COLO829 (cell line): ENCODE results near the gene IFNK.
"Not testable (repeated sequence)": the region's sequence is repeated elsewhere in the genome, so short reads cannot be mapped to it uniquely, and the experiment has no call there.

Experiments
- DNase-seq: peaks from one replicate; pipeline ENCODE4 v3.0.0; 2012; ENCODE audit warnings: low spot score

Gene IFNK, protein sequence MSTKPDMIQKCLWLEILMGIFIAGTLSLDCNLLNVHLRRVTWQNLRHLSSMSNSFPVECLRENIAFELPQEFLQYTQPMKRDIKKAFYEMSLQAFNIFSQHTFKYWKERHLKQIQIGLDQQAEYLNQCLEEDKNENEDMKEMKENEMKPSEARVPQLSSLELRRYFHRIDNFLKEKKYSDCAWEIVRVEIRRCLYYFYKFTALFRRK

DNA sequence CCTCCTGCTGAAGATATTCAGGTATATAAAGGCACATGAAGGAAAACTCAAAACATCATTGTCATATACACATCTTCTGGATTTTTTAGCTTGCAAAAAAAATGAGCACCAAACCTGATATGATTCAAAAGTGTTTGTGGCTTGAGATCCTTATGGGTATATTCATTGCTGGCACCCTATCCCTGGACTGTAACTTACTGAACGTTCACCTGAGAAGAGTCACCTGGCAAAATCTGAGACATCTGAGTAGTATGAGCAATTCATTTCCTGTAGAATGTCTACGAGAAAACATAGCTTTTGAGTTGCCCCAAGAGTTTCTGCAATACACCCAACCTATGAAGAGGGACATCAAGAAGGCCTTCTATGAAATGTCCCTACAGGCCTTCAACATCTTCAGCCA, at the start of gene IFNK:
Gene IFNK (plus strand): TSS at position 55 of the 400 bp plus-strand sequence. CDS start 47 bp downstream, at position 102.
- no peak for DNase-seq

DNA sequence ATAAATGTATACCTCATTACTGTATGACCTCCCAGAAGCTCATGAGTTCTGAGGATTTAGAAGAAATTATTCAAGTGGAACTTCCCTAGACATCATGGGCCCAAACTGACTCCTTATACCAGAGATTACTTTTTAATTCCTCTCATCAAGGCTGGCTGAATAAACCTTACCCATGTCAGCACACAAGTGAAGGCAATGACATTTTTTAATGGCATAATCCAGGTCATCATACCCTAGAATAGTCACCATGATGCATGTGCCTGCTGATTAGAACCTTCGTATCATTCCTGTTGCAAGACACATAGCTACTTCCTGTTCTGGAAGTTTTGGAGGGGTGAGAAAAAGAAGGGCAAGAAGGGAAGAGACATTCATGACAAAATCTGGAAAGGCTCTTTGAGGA, 49.8 kb upstream of the IFNK start:
- no peak for DNase-seq

DNA sequence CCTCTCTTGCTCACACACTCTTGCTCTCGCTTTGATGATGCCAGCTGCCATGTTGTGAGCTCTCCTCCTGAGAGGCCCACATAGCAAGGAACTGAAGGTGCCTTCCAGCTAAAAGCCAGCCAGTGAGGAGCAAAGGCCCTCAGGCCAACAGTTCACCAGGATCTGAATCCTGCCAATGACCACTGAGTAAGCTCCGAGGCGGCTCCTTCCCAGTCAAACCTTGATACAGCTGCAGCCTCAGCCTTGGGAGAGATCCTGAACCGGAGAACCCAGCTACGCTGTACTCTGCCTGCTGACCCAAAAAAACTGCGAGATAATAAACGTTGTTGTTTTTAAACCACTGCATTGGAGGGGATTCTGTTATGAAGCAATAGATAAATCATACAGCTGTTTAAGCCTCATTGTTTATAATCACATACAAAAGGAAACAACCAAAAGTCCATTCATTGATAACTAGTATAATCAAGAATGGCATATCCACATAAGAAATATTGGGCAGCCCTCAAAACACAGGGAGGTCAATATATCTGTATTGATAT, 49.0 kb upstream of the IFNK start:
- DNase-seq, result no peak

DNA sequence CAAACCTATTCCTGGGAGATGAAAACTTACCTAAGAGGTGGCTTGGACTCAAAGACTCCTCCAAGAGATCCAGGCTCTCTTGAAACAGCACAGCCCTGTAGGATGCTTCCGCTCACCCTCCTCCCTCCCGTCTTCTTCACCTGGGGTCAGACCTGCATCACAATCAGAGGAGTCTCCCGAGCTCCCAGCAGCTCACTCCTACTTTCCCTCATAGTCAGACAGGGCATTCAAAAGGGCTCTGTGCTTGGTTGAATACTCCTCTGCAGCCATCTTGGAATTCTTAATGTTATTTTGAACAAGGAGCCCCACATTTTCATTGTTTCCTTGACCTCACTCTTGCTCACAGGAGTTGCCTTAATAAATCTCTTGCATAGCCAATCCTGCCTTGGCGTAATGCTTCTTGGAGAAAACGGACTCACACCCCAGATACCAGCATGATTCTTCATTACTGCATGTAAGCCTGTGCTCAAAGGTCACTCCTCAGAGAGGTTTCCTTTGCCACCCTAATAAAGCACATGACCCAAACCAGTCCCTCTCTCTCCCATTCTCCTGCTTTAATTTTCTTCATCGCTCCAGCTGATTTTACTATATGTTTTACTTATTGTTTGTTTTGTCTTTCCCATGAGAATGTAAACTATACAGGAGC, 47.1 kb upstream of the IFNK start:
- no peak for DNase-seq

DNA sequence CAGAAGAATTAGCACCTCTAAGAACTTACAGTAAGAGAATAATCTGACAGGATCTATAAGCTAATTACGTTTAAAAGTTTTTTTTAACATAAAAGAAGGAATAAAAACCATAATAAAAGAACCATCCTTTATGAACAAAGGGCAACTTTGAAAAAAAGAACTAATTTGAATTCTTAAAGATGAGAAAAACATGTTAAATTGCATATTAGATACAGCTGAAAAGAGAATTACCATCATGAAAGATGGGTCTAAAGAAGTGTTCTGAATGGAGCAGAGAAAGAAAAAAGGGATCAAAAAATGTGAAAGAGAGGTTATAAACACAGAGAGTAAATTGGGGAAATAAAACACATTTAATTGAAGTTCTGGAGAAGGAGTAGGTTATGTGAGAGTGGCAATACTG, 45.8 kb upstream of the IFNK start:
- no peak for DNase-seq

DNA sequence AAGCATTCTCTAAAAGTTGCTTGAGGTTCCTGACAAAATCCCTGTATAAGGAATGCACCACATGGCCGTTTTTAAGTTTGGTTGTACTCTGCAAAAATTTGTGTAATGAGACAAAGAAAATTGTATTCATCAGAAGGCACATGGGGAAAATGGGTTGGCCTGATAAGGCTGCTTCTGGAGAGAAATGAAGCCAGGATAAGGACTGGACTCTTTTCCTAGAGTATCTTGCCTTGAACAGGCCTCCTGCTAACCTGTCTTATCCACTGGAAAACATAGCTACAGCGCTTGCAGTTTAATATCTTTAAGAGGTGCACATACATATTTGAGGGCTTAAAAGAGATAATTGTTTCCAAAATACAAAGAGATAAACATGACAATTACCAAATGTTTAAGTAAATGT, 41.4 kb upstream of the IFNK start:
- DNase-seq, result no peak

DNA sequence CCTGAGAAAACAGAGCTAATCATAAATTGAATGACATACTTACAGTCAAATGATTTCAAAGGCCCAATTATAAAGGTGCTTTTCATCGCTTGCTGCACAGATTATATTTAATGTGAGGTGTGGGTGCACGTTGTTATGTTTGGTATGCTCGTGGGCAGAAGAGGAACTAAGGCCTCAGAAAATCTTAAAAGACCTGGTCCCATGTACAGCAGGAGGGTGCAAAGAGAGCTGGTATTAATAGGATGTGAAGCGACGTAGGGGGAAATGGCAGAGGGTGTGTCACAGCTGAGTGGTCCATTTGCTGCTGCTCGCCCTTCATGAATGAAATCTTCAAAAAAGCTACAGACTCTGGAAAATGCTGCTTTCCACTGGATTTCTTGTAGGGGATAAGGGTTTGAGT, 40.5 kb upstream of the IFNK start:
- DNase-seq, result no peak

DNA sequence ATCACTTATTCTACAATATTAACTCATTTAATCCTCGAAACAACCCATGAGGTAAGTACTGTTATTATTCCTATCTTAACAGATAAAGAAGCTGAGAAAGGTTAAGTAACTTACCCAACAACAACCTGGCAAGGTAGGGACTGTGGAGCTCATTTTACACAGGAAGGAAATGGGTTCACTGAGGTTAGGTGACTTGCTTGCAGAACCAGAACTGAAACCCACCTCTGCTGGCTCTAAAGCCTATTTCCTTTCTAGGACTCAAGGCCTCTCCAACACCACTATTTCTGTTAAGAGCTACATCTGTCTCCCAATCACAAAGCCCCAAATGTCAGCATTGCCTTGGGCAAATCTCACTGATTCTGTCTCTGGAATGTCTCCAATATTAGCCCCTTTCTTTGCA, 38.9 kb upstream of the IFNK start:
- no peak for DNase-seq

DNA sequence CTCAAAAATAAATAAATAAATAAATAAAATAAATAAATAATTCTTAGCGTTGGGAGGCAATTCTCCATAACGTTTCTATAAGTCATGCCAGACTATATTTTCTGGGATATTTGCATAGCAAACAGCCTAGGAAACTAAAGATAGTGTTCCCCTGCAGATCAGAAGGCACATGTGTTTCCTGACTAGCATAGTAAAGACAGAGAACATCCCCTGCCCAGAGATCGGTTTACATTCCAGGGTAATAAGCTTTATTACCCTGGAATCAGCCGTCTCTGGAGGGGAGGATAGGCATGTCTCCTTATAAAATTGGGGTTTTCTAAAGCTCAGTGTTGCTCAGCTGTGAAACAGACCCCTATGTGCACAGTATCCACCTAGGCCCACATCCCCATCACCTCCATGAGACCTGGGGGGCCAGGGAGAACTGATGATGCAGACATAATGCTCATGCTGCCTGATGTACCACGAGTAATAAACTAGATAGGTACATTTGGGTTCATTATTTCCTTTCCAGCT, 36.9 kb upstream of the IFNK start:
- no peak for DNase-seq

DNA sequence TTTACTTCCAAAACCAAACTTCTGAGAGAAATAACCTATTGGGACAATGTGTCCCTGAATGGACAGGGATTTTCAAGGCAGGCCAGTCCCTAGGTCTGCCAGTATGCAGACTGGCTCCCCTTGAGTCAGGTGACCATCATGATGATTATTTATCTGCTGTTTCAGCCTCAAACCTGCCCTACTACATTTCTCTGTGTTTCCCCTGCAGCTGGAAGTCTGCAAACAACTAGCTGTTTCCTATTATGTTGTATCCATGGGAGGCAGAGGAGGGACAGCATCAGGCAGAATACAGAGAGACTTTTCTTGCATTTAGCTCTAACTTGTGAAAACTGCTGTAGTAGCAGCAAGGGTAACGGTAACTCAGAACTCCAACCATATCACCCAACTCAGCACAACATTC, 36.2 kb upstream of the IFNK start:
- DNase-seq, result no peak

DNA sequence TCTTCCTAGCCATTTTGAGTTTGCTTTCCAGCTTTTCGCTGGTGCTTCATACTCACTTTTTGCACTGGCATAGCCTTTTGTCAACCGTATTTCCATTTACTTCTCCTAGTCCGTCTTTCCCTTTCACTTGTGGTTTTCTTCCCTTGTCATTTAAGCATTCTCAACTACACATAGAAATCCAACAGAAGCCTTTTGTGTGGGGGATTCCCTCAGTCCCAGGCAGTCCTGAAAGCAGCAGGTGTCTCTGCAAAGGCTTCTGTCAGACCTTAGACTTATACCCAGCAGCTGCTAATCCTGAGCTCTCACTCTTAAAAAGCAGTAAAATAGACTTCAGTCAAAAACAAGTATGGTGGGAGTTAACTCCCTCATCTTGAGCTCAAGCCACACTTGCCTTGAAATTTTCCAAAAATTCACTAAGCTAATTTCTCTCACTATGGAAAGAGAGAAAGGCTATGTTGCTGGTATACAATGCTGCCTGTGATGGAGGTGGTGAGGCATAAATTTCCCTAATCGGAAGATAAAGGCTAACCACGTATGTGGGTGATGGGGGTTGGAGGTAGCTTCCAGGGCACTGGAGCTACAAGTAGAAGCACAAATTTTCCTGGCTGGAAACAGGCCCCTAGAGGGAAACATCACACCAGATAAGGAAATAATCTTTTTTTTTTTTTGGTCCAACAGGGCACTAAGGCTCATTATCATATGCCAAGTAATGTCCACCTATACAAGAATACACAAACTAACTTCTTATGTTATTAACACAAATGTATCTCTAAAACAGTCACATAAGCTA, 34.8 kb upstream of the IFNK start:
- DNase-seq, result peak; percentile 8

DNA sequence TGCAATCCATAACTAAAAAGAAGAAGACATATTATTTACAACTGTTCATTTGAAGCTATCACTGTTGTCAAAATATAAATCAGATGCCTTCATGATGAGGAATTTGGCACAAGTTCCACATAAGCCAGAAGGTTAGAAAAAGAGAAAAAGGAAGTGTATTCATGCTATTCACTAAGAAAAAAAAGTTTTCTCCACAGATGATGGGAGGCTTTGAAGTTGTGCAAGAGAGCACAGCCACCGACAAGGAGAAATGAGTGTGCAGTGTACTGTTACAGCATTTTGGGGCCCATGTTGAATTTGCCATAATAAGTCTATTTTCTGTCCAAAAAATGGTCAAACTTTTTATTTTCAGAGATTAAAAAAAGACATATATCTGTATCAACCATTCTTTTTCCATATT, 32.9 kb upstream of the IFNK start:
- DNase-seq, result no peak

DNA sequence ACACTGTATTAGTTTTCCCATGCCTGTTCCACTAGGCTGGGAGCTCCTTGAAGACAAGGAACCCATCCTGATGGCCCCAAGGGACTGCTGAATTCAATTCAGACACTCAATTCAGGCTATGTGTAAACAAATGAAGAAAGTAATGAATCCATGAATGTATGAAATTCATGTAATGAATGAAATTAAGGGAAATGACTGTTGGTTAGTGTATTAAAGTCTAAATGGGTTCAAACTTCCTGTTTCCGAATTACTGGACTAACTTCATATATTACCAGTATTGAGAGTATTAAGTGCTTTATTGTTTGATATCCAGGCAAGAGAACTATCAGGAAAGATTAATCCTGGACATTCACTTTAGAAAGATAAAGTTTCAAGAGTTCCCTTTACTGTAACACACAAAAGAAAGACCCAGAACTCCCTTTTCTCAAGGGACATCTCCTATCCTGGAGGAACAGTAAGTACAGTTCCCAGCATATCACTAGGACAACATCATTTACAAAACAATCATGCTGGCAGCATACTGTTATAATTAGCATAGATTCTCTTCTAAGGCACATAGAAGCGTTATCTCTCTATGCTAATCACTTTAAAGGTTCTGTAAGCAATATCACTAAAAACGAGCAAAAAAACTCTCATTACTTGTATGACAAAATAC, 28.5 kb upstream of the IFNK start:
- no peak for DNase-seq

DNA sequence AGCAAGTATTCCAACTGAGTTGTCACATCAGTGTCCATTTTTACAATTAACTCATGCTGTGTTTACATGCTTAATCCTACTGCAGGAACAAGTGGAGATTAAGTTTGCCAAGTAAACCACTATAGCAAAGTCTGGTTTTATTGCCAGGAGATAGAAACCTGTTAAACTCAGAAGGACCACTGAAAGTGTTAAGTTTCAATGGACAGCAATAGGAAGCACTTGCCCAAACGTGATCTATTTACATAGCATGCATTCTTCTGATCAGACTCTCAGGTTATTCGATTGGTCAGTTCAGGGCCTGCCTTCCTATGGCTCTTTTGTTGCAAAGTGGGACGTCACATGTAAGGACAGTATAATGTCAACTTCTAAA, 28.0 kb upstream of the IFNK start:
- DNase-seq, result no peak

DNA sequence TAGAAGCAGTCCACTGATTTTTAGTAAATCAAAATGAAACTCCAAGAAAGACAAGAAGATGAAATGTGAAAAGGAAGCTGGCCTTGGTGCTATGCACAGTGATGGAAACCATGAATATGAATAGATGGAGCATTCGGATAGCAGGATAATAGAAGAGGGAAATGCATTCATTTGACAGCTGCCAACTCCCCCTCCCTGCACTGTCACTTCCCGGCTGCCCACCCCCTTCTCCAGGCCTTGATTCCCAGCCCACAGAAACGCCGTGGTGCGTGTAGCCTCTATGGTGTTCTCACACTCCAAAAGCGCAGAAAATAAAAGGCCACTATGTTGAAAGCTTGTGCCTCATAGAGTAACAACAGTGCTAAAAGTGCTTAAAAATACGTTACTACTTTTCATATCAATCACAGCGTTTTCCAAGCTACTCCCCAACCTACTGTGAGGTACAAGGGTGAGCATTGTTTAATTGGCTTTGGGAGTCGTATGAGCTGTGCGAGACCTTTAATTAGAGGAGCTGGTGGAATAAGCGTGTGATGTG, 26.1 kb upstream of the IFNK start:
- no peak for DNase-seq

DNA sequence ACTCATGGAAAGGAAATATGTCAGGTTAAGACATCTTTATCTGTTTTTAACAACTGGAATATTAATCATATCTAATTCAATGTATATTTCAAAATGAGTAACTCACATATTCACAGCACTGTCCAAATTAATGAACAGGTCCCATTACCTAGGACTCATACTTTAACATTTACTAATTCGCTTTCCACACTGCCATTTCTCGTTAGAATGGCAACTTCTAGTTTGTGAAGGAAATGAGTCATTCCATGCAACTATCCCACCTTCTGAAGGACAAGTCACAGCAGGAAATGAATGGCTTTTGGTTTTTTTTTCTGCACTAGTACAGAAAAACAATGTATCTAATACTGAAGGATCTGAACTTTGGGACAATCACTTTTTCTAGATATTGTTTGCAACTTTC, 24.6 kb upstream of the IFNK start:
- peak; percentile 21 for DNase-seq

DNA sequence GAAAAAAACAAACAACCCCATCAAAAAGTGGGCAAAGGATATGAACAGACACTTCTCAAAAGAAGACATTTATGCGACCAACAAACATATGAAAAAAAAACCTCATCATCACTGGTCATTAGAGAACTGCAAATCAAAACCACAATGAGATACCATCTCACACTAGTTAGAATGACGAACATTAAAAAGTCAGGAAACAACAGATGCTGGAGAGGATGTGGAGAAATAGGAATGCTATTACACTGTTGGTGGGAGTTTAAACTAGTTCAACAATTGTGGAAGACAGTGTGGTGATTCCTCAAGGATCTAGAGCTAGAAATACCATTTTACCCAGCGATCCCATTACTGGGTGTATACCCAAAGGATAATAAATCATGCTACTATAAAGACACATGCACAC, 23.2 kb upstream of the IFNK start:
- DNase-seq, result not testable (repeated sequence)

DNA sequence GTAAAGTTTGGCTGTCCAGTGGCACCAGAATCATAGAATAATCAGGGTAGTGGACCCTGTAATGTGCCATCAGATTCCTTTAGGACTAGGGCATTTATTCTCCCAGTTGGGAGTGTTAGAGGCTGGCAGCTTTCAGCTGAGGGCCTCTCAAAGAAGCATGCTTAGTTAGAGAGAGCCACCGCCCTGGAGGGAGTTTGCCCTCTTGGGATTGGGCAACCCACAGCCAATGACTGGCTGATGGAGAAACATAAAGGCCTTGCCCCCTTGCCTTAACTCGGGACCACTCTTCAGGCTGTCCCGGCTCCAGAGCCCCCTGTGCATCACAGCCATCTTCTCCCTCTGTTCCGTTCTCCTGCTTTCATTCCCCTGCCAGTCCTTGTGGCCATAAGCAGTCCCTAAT, 20.5 kb upstream of the IFNK start:
- DNase-seq, result no peak

DNA sequence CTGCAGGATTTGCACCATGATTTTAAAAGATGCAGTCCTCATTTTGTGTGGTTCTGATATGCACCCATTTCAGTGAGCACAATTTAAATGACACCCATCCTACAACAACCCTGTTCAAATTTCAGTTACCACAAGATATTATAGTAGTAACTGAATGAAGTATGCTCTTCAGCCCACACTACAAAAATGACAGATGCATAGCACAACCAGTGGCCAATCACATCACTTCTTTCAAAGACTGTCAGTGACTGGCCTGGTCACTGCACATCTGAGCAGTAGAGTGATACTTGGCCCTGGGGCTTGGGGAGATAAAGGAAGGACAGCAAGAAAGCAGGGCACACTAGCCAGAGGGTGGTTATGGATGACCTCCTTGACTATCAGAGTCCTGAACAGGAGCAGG, 19.8 kb upstream of the IFNK start:
- no peak for DNase-seq

DNA sequence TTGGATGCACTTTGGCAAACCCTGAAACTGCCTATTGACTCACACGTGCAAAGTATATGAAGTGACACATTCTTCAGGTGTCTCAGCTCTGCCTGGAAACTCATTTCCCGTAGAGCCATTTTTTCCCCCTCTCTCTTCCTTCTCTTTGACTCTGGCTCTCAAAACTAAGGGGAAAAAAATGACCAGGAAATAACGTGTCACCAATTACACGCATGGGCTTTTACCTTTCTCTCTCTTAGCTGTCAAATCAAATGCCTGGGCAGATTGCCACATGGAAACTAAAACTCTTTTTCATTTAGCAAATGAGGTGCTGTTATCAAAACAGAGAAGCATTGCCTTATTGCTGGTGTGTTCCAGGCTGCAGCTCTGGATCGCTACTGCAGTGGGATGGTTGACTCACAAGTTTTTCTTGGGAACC, 18.3 kb upstream of the IFNK start:
- no peak for DNase-seq

DNA sequence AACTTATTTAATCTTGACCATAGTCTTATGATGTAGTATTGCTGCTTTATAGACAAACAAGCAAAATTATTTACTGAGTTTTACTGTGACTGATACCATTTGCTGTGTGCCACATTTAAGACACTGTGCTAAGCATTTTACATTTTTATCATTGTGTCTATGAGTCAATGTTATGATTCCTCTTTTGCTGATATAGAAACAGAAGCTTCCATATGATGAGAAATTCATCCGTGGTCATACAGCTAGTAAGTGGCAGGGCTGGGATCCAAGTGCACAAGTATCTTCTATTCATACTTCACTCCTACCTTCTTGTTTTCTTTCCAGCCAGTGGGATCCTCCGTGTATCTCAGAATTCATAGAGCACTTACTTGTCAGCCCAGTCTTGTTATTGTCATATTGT, 17.1 kb upstream of the IFNK start:
- DNase-seq, result no peak

DNA sequence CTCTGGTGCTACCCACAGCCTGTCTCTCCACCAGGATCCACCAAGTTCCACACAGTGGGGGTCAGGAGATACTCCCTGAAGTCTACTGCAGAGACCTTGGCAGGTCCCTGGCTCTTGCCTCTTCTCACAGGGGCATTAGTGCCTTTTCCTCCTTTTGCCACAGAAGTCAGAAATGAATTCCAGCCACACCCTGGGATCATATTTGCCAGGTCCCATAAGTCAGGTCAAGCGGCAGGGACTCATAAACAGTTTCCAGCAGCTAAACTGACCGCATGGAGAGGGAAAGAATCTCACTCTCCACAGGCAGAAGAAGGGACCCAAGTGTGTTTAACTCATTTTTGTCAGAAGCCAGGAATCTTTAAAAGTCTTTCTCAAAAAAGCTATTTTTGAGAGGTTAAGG, 13.3 kb upstream of the IFNK start:
- DNase-seq, result no peak
